ENCODE data around the gene SDHB.

Gene SDHB

GRCh38 chr1:17021896-17022295 lies 31.9 kb downstream of the SDHB start:
- Mint-ChIP-seq H3K36me3 (ENCODE audit: low read depth) (peaks cover 91% of the 10 kb centered on the region), H3K4me1 (ENCODE audit: low read depth) (peaks cover 10% of the 10 kb centered on the region), H3K27me3 (no peaks in the 10 kb centered on the region), H3K4me3 (no peak overlapping the region), H3K27ac (peak overlapping the region; percentile 57), H3K9me3 (no peaks in the 10 kb centered on the region)
- no peak for DNase-seq

GRCh38 chr1:17020502-17020901 lies 33.3 kb downstream of the SDHB start:
- Mint-ChIP-seq H3K27ac (peak overlapping the region; percentile 66), H3K27me3 (no peaks in the 10 kb centered on the region), H3K36me3 (ENCODE audit: low read depth) (peaks cover 80% of the 10 kb centered on the region), H3K4me3 (no peak overlapping the region), H3K4me1 (ENCODE audit: low read depth) (peaks cover 10% of the 10 kb centered on the region), H3K9me3 (no peaks in the 10 kb centered on the region)
- DNase-seq, result no peak

GRCh38 chr1:17018849-17019248 lies 35.0 kb downstream of the SDHB start:
- Mint-ChIP-seq H3K4me3 (no peak overlapping the region), H3K27me3 (no peaks in the 10 kb centered on the region), H3K4me1 (ENCODE audit: low read depth) (peaks cover 10% of the 10 kb centered on the region), H3K36me3 (ENCODE audit: low read depth) (peaks cover 64% of the 10 kb centered on the region), H3K9me3 (no peaks in the 10 kb centered on the region), H3K27ac (peak overlapping the region; percentile 76)
- DNase-seq, result no peak

GRCh38 chr1:17017435-17017834 lies 36.4 kb downstream of the SDHB start:
- H3K27me3 Mint-ChIP-seq, result no peaks in the 10 kb centered on the region
- peaks cover 50% of the 10 kb centered on the region for H3K36me3 Mint-ChIP-seq (ENCODE audit: low read depth)
- no peak overlapping the region for H3K27ac Mint-ChIP-seq
- no peak for DNase-seq
- H3K4me3 Mint-ChIP-seq, result no peak overlapping the region
- H3K9me3 Mint-ChIP-seq, result no peaks in the 10 kb centered on the region
- peaks cover 10% of the 10 kb centered on the region for H3K4me1 Mint-ChIP-seq (ENCODE audit: low read depth)

GRCh38 chr1:17016317-17016661 lies 37.5 kb downstream of the SDHB start:
- no peaks in the 10 kb centered on the region for H3K27me3 Mint-ChIP-seq
- H3K4me1 Mint-ChIP-seq (ENCODE audit: low read depth), result peaks cover 14% of the 10 kb centered on the region
- peak overlapping the region; percentile 33 for H3K27ac Mint-ChIP-seq
- no peak overlapping the region for H3K4me3 Mint-ChIP-seq
- H3K9me3 Mint-ChIP-seq, result no peaks in the 10 kb centered on the region
- no peak for DNase-seq
- H3K36me3 Mint-ChIP-seq (ENCODE audit: low read depth), result peaks cover 38% of the 10 kb centered on the region

GRCh38 chr1:17014671-17015567 lies 38.9 kb downstream of the SDHB start:
- Mint-ChIP-seq H3K4me1 (ENCODE audit: low read depth) (peaks cover 26% of the 10 kb centered on the region), H3K27ac (no peak overlapping the region), H3K36me3 (ENCODE audit: low read depth) (peaks cover 26% of the 10 kb centered on the region), H3K27me3 (no peaks in the 10 kb centered on the region), H3K9me3 (no peaks in the 10 kb centered on the region), H3K4me3 (no peak overlapping the region)
- no peak for DNase-seq

GRCh38 chr1:17013491-17014320 lies 40.1 kb downstream of the SDHB start:
- no peaks in the 10 kb centered on the region for H3K9me3 Mint-ChIP-seq
- H3K4me3 Mint-ChIP-seq, result no peak overlapping the region
- H3K27ac Mint-ChIP-seq, result no peak overlapping the region
- no peaks in the 10 kb centered on the region for H3K27me3 Mint-ChIP-seq
- no peak for DNase-seq
- H3K36me3 Mint-ChIP-seq (ENCODE audit: low read depth), result peaks cover 14% of the 10 kb centered on the region
- peaks cover 21% of the 10 kb centered on the region for H3K4me1 Mint-ChIP-seq (ENCODE audit: low read depth)

- Mint-ChIP-seq H3K4me1 (ENCODE audit: low read depth) (peaks cover 21% of the 10 kb centered on the region), H3K27ac (no peak overlapping the region), H3K27me3 (no peaks in the 10 kb centered on the region), H3K36me3 (ENCODE audit: low read depth) (peaks cover 8% of the 10 kb centered on the region), H3K9me3 (no peaks in the 10 kb centered on the region), H3K4me3 (no peak overlapping the region)
- no peak for DNase-seq
These were observed 40.9 kb downstream of the SDHB start for GRCh38 chr1:17012775-17013490.

GRCh38 chr1:17011439-17012307 lies 42.2 kb downstream of the SDHB start, which contains the start of gene ATP13A2:
Gene ATP13A2, minus strand, starts transcription at chr1:17011928. Its CDS starts 190 bp downstream, at chr1:17011738.
- Mint-ChIP-seq H3K36me3 (ENCODE audit: low read depth) (peaks cover 4% of the 10 kb centered on the region), H3K4me3 (peak within 1 kb of the TSS; percentile 83), H3K27ac (peak within 1 kb of the TSS; percentile 71), H3K4me1 (ENCODE audit: low read depth) (peaks cover 21% of the 10 kb centered on the region), H3K9me3 (no peaks in the 10 kb centered on the region), H3K27me3 (no peaks in the 10 kb centered on the region)
- DNase-seq, result peak; percentile 88

GRCh38 chr1:17011092-17011438 lies 42.8 kb downstream of the SDHB start:
- DNase-seq, result no peak
- Mint-ChIP-seq H3K27ac (peak overlapping the region; percentile 71), H3K27me3 (no peaks in the 10 kb centered on the region), H3K4me1 (ENCODE audit: low read depth) (peaks cover 21% of the 10 kb centered on the region), H3K4me3 (peak overlapping the region; percentile 83), H3K36me3 (ENCODE audit: low read depth) (peaks cover 6% of the 10 kb centered on the region), H3K9me3 (no peaks in the 10 kb centered on the region)

GRCh38 chr1:17009706-17010105 lies 44.1 kb downstream of the SDHB start:
- Mint-ChIP-seq H3K27me3 (no peaks in the 10 kb centered on the region), H3K27ac (no peak overlapping the region), H3K36me3 (ENCODE audit: low read depth) (peaks cover 17% of the 10 kb centered on the region), H3K4me1 (ENCODE audit: low read depth) (peaks cover 21% of the 10 kb centered on the region), H3K4me3 (no peak overlapping the region), H3K9me3 (no peaks in the 10 kb centered on the region)
- no peak for DNase-seq

- peaks cover 29% of the 10 kb centered on the region for H3K36me3 Mint-ChIP-seq (ENCODE audit: low read depth)
- peaks cover 21% of the 10 kb centered on the region for H3K4me1 Mint-ChIP-seq (ENCODE audit: low read depth)
- no peaks in the 10 kb centered on the region for H3K9me3 Mint-ChIP-seq
- no peak for DNase-seq
- no peaks in the 10 kb centered on the region for H3K27me3 Mint-ChIP-seq
- H3K27ac Mint-ChIP-seq, result no peak overlapping the region
- no peak overlapping the region for H3K4me3 Mint-ChIP-seq
These were observed 45.5 kb downstream of the SDHB start for GRCh38 chr1:17008208-17008855.

GRCh38 chr1:17007121-17007520 lies 46.7 kb downstream of the SDHB start:
- H3K36me3 Mint-ChIP-seq (ENCODE audit: low read depth), result peaks cover 40% of the 10 kb centered on the region
- H3K9me3 Mint-ChIP-seq, result no peaks in the 10 kb centered on the region
- peaks cover 20% of the 10 kb centered on the region for H3K4me1 Mint-ChIP-seq (ENCODE audit: low read depth)
- H3K27ac Mint-ChIP-seq, result no peak overlapping the region
- no peak overlapping the region for H3K4me3 Mint-ChIP-seq
- DNase-seq, result no peak
- no peaks in the 10 kb centered on the region for H3K27me3 Mint-ChIP-seq
